ENCODE data around the gene PAK5.

The PAK5 gene

DNA sequence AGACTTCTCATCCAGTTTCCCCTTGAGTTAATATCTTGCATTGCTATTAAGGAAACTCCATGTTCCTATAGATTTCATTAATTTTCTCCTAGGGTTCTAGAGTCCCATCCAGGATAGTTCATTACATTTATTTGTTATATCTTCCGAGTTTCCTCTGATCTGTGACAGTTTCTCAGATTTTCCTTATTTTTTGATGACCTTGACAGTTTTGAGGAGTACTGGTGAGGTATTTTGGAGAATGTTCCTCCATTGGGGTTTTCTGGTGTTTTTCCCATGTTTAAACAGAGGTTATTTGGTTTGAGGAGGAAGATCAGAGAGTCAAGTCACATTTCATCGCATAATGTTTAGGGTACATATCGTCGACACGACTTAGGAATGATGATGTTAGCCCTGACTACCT is 256.7 kb downstream of the PAK5 start:
- Histone ChIP-seq H3K36me3 (no peaks in the 10 kb centered on the region), H3K9me3 (no peaks in the 10 kb centered on the region), H3K4me3 (ENCODE audit: low read depth, low read length) (no peak overlapping the region), H3K4me1 (no peaks in the 10 kb centered on the region), H3K27me3 (no peaks in the 10 kb centered on the region)
- no peak for DNase-seq
- TF ChIP-seq CTCF (IDR thresholded peaks at IDR 0.05; ENCODE audit: low read depth, low read length): no peak

GRCh38 chr20:9581509-9581908 is 257.4 kb downstream of the PAK5 start:
- Histone ChIP-seq H3K9me3 (no peaks in the 10 kb centered on the region), H3K4me1 (no peaks in the 10 kb centered on the region), H3K27me3 (no peaks in the 10 kb centered on the region), H3K4me3 (ENCODE audit: low read depth, low read length) (no peak overlapping the region), H3K36me3 (no peaks in the 10 kb centered on the region)
- DNase-seq: no peak
- no peak for TF ChIP-seq CTCF (IDR thresholded peaks at IDR 0.05; ENCODE audit: low read depth, low read length)

DNA sequence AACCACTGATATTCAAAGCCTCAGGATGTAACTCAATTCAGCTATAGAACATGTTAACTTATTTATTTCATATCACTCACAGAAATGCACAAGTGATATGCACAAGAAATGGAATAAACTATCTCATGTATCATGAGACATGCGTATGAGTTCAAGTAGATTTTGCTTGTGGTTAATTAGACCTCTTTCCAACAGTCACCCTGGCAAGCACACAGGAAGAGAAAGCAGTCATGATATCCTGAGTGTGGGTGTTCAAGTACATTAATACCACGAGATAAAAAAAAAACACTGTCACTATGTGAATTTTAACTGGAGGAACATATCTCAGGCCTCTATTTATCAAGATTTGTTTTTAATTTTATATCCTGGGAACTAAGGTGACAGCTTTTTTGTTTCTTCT is 260.3 kb downstream of the PAK5 start:
- Histone ChIP-seq H3K36me3 (no peaks in the 10 kb centered on the region), H3K4me1 (peaks cover under 1% of the 10 kb centered on the region), H3K27me3 (no peaks in the 10 kb centered on the region), H3K4me3 (ENCODE audit: low read depth, low read length) (no peak overlapping the region), H3K9me3 (no peaks in the 10 kb centered on the region)
- DNase-seq: no peak
- no peak for TF ChIP-seq CTCF (IDR thresholded peaks at IDR 0.05; ENCODE audit: low read depth, low read length)

DNA sequence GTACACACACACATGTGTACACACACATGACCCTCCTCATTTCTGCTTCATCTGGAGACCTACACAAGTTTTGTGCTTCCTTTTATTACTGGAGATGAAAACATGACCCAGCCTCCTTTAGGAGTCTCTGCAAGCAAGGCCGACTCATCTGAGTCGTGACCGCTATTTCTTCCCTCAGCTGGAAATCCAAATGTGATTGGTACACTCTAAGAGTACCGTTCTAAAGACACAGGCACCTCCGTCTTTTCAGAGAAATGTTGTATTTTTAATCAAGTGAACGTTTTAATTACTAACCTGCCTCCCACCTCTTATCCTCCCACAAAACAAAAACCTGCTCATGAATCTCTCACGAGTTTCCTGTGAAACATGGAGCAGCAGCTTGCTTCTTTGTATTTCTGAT is 261.5 kb downstream of the PAK5 start:
- H3K9me3 ChIP-seq: no peaks in the 10 kb centered on the region
- no peak overlapping the region for H3K4me3 ChIP-seq (ENCODE audit: low read depth, low read length)
- H3K4me1 ChIP-seq: peaks cover 10% of the 10 kb centered on the region
- no peaks in the 10 kb centered on the region for H3K27me3 ChIP-seq
- no peak for DNase-seq
- H3K36me3 ChIP-seq: no peaks in the 10 kb centered on the region
- TF ChIP-seq CTCF (IDR thresholded peaks at IDR 0.05; ENCODE audit: low read depth, low read length): no peak

GRCh38 chr20:9576695-9577094 is 262.2 kb downstream of the PAK5 start:
- H3K27me3 ChIP-seq: no peaks in the 10 kb centered on the region
- H3K9me3 ChIP-seq: no peaks in the 10 kb centered on the region
- H3K4me1 ChIP-seq: peaks cover 14% of the 10 kb centered on the region
- TF ChIP-seq CTCF (IDR thresholded peaks at IDR 0.05; ENCODE audit: low read depth, low read length): no peak
- H3K36me3 ChIP-seq: no peaks in the 10 kb centered on the region
- no peak overlapping the region for H3K4me3 ChIP-seq (ENCODE audit: low read depth, low read length)
- no peak for DNase-seq

- no peaks in the 10 kb centered on the region for H3K36me3 ChIP-seq
- TF ChIP-seq CTCF (IDR thresholded peaks at IDR 0.05; ENCODE audit: low read depth, low read length): no peak
- no peak for DNase-seq
These were observed 263.0 kb downstream of the PAK5 start for GRCh38 chr20:9575836-9576235.

More at GRCh38 chr20:9575836-9576235, 263.0 kb downstream of the PAK5 start:
- H3K9me3 ChIP-seq: no peaks in the 10 kb centered on the region
- H3K4me3 ChIP-seq (ENCODE audit: low read depth, low read length): no peak overlapping the region
- peaks cover 20% of the 10 kb centered on the region for H3K4me1 ChIP-seq
- no peaks in the 10 kb centered on the region for H3K27me3 ChIP-seq
